Chondrocyte (in vitro differentiated cells): Measurements from ENCODE around the gene PKIB. TPM values are rescaled to one million over a fixed set of nuclear protein-coding genes. Genes with fewer than 3 reads are reported as not detected.

ENCODE experiments used
- DNase-seq: peaks from one replicate; pipeline ENCODE4 v3.0.0; 2021; ENCODE audit warnings: mixed read lengths, low spot score
- H3K27ac Mint-ChIP-seq: one replicate; pipeline ENCODE4 v1.8.0; 2021; ENCODE audit warnings: mild to moderate bottlenecking, moderate library complexity, mixed read lengths; ENCODE audit not compliant: unreplicated experiment
- H3K27me3 Mint-ChIP-seq: 2 replicates; pipeline ENCODE4 v1.8.0; 2021; ENCODE audit warnings: low read depth, mixed read lengths
- H3K36me3 Mint-ChIP-seq: 2 replicates; pipeline ENCODE4 v1.8.0; 2021; ENCODE audit warnings: low read depth, mixed read lengths
- H3K4me1 Mint-ChIP-seq: 2 replicates; pipeline ENCODE4 v1.8.0; 2021; ENCODE audit warnings: low read depth, mild to moderate bottlenecking, mixed read lengths
- H3K4me3 Mint-ChIP-seq: one replicate; pipeline ENCODE4 v1.8.0; 2021; ENCODE audit warnings: mild to moderate bottlenecking, moderate library complexity, mixed read lengths; ENCODE audit not compliant: unreplicated experiment
- H3K9me3 Mint-ChIP-seq: 2 replicates; pipeline ENCODE4 v1.8.0; 2021; ENCODE audit warnings: low read depth, mixed read lengths
- total RNA-seq: library from RNA; stranded (reverse); gene quantifications from 3 replicates; pipeline ENCODE4 v1.2.1, GENCODE V29; 2021
- TF ChIP-seq, protein P1 (sequence below): fragments of 200-600 bp; sonication (generic); IDR thresholded peaks from 2 replicates; pipeline ENCODE4 v1.5.0; 2021; ENCODE audit warnings: antibody characterized with exemption, mild to moderate bottlenecking, moderate library complexity

PKIB gene
- total RNA-seq, 1 donor from 2014 or later, result 44.3 TPM

DNA sequence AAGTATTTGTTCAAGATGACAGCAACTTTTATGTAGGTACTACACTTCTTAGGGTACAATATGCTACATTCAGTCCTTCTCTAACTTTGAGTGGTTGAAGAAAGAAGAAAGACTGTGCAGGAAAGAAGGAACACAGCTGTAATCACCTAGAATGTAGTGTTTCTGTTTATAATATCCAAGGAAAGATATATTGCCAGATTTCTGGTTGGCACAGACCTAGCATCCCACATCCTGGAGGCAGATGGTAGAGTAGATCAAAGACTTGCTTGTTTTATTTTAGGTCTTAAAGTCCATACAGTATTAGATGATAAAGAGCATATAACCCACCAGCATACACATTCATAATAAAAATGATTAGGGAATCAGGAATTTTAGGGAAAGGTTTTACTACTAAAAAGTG, 156.1 kb downstream of the PKIB start:
- Mint-ChIP-seq H3K9me3 (peaks cover 7% of the 10 kb centered on the region), H3K4me3 (no peak overlapping the region), H3K36me3 (no peaks in the 10 kb centered on the region), H3K4me1 (no peaks in the 10 kb centered on the region), H3K27me3 (peaks cover 20% of the 10 kb centered on the region), H3K27ac (no peak overlapping the region)
- DNase-seq, result no peak
- TF ChIP-seq, protein P1, sequence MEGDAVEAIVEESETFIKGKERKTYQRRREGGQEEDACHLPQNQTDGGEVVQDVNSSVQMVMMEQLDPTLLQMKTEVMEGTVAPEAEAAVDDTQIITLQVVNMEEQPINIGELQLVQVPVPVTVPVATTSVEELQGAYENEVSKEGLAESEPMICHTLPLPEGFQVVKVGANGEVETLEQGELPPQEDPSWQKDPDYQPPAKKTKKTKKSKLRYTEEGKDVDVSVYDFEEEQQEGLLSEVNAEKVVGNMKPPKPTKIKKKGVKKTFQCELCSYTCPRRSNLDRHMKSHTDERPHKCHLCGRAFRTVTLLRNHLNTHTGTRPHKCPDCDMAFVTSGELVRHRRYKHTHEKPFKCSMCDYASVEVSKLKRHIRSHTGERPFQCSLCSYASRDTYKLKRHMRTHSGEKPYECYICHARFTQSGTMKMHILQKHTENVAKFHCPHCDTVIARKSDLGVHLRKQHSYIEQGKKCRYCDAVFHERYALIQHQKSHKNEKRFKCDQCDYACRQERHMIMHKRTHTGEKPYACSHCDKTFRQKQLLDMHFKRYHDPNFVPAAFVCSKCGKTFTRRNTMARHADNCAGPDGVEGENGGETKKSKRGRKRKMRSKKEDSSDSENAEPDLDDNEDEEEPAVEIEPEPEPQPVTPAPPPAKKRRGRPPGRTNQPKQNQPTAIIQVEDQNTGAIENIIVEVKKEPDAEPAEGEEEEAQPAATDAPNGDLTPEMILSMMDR, result no peak

DNA sequence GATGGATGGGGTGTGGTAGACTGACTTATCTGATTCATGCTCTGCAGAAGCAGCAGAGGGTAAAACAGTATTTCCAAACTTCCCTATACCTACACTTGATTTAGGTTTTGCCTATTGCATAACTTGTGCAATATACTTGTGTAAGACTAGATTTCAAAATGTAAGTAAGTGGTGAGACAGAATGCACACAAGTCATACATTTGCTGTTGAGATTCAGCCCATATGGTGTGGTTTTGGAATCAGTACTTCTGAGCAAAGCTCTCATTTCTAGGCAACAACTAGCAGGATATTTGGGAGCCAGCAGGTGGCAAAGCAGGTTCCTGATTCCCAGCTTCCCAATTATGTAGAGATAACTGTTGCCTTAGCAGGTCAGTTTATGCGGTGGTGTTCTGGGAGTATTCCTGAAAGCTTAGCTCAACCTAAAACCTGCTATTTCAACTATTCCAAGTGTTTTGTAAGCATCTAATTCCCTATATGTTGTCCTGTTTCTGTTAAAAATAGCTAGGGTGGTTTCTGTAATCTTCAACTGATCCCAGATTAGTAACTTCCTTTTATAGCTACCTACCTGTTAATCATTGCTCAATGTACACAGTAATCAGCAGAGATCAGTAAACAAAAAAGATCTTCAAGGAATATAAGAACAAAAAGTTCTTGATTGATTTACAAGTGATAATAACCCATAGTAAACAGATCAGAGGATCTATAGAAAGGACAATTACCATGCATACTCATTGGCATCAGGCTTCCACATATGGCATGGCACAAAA, 160.8 kb downstream of the PKIB start:
- TF ChIP-seq, protein P1, result no peak
- H3K9me3 Mint-ChIP-seq, result peaks cover 4% of the 10 kb centered on the region
- H3K27me3 Mint-ChIP-seq, result peaks cover 28% of the 10 kb centered on the region
- H3K4me1 Mint-ChIP-seq, result no peaks in the 10 kb centered on the region
- no peaks in the 10 kb centered on the region for H3K36me3 Mint-ChIP-seq
- H3K4me3 Mint-ChIP-seq, result no peak overlapping the region
- no peak for DNase-seq
- H3K27ac Mint-ChIP-seq, result no peak overlapping the region

DNA sequence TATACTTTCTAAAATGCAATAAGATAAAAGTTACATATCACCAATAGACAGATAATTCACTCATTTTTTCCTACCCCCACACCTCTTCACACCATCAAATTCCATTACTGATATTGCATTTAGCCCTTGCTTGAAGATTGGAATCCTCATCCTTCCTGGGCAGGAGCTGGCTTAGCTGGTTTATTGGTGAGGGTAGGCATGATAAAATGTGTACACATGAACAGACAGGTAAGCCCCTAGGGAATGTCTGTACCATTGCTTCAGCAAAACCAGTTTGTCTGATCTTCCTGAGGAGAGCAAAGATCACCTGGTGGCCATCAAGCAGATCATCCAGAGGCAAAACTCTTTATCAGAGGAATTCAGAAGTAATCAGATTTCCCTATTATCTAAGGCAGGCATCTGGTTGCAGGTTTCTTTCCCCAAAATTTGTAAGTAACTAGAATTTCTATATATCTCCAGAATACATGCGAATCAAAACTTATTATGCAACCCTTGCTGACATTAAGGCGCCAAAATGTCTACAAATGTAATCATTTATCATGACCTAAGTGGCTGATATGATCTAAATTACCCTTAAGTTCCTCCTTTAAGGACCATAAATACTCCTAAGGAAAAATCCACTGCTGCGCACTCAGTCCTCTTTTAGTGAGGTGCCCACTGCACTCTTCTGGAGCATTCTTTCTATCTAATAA, 162.7 kb downstream of the PKIB start:
- Mint-ChIP-seq H3K4me1 (no peaks in the 10 kb centered on the region), H3K4me3 (no peak overlapping the region), H3K36me3 (no peaks in the 10 kb centered on the region), H3K27ac (no peak overlapping the region), H3K27me3 (peaks cover 24% of the 10 kb centered on the region), H3K9me3 (peaks cover 7% of the 10 kb centered on the region)
- TF ChIP-seq, protein P1, result no peak
- no peak for DNase-seq

Other genes starting within 250 kb of the PKIB start
- gene HSF2, start 210.8 kb upstream of the PKIB start, total RNA-seq, result 11.0 to 12.3 TPM (median 11.2 TPM) in 3 replicates
- gene SERINC1, start 138.6 kb upstream of the PKIB start, total RNA-seq, result 185 to 198 TPM (median 198 TPM) in 3 replicates
- gene FABP7, start 169.3 kb downstream of the PKIB start, total RNA-seq, result not detected in 3 replicates
- 8.2 to 9.1 TPM (median 8.7 TPM) in 3 replicates for gene SMPDL3A, start 178.9 kb downstream of the PKIB start, total RNA-seq